Renal cortical epithelial cell (primary cell): ENCODE measurements around the gene DNM2. TPM values are rescaled to one million over a fixed set of nuclear protein-coding genes. Genes with fewer than 3 reads are reported as not detected.
A peak's percentile ranks its signal among the peaks of the same experiment; 100 is the strongest.
"Not testable (repeated sequence)": the region's sequence is repeated elsewhere in the genome, so short reads cannot be mapped to it uniquely, and the experiment has no call there.

Experiments used
- DNase-seq: peaks from one replicate; pipeline ENCODE4 v3.0.0-alpha.2; 2011; ENCODE audit warnings: low read depth
- total RNA-seq: library from RNA; depleted of rRNA; stranded (reverse); fragments of >200 nt; gene quantifications from 2 replicates; pipeline ENCODE4 v1.2.3, GENCODE V29; 2014

The DNM2 gene
- total RNA-seq, 1 donor from 2014 or later, result 347 TPM

- no peak for DNase-seq
These were observed 34.5 kb downstream of the DNM2 start for GRCh38 chr19:10752237-10752912.

DNA sequence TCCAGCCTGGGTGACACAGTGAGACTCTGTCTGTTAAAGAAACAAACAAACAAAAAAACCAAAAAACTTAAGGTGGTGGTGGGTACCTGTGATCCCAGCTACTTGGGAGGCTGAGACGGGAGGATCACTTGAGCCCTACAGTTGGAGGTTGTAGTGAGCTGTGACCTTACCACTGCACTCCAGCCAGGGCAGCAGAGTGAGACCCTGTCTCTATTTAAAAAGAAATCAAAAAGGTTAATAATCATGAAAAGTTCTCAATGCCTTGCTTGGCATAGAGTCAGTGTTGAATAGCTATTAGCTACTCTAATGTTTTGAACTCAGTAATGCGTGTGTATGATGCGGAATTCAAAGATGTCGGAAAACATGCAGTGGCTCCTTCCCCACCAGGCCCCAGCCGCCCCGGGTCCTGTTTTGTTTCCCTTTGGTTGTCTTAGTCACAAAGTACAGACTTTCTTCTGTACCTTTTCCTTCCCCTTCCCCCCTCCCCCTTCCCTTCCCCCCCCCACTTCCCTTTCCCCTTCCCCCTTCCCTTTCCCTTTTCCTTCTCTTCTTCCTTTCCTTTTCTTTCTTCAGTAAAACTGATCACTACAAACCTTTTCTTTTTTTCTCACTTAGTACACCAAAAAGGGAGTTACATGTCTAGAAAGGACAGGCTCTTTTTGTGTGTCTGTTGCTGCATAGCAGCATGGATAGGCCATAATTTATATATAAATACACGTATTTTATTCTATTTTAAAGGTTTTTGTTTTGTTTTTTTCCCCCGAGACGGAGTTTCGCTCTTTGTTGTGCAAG, 35.2 kb downstream of the DNM2 start:
- no peak for DNase-seq

DNA sequence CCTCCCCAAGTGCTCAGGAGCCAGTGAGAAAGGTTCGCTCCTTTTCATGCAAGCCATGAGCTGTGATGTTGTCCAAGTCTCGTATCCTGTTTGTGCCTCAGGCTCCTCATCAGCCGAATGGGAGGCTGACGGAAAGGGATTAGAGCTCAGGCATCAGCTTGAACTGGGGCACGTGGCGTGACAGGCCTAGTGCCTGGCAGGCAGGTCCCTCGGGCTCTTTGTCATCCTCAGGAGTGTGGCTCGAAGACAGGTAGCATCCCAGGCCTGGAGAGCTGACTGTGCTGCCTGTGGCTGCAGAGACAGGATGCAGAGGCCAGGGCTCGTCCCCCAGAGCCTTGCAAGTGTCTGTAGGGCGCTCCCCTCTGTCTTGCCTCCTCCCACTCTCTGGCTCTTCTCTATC, 38.5 kb downstream of the DNM2 start:
- no peak for DNase-seq

- DNase-seq, result no peak
These were observed 38.9 kb downstream of the DNM2 start for GRCh38 chr19:10756791-10757190.

DNA sequence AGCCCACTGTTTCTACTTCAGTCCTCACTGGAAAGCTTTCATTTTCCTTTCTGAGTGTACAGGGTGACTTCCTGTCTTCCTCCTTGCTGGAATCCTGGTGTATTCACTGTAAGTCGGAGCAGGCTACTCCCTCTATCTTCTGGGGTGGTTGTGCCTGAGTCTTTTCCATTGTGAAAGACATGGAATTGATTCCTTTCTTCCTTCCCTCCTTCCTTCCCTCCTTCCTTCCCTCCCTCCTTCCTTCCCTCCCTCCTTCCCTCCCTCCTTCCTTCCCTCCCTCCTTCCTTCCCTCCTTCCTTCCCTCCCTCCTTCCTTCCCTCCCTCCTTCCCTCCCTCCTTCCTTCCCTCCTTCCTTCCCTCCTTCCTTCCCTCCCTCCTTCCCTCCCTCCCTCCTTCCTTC, 40.2 kb downstream of the DNM2 start:
- not testable (repeated sequence) for DNase-seq

DNA sequence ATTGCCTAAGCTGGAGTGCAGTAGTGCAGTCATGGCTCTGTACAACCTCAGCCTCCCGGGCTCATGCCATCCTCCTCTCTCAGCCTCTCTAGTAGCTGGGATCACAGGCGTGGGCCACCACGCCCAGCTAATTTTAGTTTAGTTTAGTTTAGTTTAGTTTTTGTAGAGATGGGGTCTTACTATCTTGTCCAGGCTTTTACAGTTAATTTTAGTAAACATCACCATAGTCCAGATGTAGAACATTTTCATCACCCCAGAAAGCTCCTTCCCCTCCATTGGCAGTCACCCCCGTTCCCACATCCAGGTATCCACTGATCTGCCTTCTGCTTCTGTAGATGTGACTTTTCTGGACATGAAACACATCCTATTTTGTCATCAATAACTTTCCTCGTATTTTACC, 41.1 kb downstream of the DNM2 start:
- no peak for DNase-seq

GRCh38 chr19:10760273-10760944, 42.5 kb downstream of the DNM2 start:
- peak; percentile 79 for DNase-seq

GRCh38 chr19:10761443-10762250, 43.8 kb downstream of the DNM2 start:
- DNase-seq, result no peak

- no peak for DNase-seq
These were observed 44.8 kb downstream of the DNM2 start for GRCh38 chr19:10762656-10763055.

DNA sequence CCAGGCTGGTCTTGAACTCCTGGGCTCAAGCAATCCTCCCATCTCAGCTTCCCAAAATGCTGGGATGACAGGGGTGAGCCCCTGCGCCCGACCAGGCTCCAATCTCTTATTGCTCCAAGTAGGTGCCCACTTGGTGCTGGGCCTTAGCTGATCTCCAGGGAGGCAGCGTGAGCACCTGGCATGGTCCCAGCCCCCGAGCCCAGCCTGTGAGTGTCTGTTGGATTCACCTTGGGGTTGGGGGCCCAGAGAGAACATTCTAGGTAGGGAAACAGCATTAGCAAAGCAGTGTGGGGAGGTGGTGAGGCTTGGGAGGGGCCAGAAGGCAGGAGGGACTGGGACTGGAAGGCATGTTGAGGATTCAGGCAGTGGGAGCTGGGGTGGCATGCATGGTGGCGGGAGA, 45.5 kb downstream of the DNM2 start:
- no peak for DNase-seq

GRCh38 chr19:10763828-10764339, 46.0 kb downstream of the DNM2 start:
- DNase-seq, result no peak

GRCh38 chr19:10764340-10764894, 46.5 kb downstream of the DNM2 start:
- DNase-seq, result peak; percentile 97

DNA sequence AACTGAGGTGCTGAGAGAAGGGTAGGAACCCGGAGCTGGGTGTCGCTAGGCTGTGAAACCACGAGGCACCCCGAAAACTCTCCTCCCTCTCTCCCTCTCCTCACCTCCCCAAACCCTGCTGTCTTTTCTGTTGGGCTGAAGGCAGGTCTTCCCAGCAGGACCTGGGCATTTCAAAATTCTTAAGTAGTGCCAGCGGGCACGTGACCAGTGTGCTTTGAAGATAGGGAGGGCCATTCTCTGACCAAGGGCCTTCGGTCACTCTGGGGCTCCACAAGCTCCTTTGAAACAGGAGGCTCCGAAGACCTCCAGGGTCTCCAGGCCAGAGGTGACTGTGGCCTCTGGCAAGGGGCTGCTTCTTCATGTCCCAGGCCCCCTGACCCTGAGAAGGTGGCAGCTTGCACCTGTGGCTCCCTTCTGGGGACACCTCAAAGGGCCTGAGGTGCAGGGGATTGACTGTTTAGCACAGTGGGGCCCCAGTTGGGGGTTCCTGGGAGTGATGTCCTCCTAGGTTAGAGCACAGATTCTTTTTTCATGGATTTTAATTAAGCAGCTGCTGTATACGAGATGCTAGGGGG, 48.3 kb downstream of the DNM2 start:
- DNase-seq, result no peak

DNA sequence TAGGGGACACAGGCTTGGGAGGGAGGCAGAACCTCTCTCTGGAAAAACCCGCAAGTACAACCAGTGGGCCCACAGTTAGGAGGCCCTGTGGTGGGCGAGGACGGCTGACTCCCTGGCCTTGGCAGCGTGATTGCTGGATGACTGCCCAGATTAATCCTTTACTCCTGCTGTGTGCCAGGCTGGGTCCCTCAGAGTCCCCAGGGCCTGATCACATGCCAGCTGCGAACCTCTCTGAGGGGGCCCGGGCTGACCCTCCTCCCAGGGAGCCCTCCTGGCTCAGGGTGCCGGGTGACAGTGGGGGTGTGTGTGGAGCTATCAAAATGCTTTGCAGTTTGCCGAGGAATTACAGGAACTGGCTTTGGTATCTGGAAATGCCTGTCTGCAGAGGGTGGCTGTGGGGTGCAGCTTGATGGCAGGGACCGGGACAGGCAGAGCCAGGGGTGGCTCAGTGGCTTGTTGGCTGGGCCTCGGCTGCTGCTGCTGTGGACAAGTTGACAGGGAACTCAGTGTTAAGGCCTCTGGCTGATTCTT, 48.9 kb downstream of the DNM2 start:
- peak; percentile 64 for DNase-seq

GRCh38 chr19:10767726-10768125, 49.8 kb downstream of the DNM2 start:
- DNase-seq, result no peak

DNA sequence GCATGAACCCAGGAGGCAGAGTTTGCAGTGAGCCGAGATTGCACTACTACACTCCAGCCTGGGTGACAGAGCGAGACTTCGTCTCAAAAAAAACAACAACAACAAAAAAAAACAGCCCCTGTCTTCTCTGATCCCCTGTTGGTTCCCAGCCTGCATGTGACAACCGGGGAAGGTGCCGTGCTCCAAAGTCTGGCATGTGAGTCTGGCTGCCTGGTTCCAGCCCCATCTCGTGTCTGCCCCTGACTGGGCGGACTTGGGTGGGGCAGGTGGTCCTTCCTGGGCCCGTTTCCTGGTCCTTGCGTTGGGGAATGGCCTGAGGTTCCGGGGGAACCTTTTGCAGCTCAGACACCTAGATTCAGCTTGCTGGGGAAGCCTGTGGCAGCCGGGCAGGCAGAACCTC, 50.5 kb downstream of the DNM2 start:
- DNase-seq, result no peak

GRCh38 chr19:10768936-10769335, 51.1 kb downstream of the DNM2 start:
- DNase-seq, result no peak

DNA sequence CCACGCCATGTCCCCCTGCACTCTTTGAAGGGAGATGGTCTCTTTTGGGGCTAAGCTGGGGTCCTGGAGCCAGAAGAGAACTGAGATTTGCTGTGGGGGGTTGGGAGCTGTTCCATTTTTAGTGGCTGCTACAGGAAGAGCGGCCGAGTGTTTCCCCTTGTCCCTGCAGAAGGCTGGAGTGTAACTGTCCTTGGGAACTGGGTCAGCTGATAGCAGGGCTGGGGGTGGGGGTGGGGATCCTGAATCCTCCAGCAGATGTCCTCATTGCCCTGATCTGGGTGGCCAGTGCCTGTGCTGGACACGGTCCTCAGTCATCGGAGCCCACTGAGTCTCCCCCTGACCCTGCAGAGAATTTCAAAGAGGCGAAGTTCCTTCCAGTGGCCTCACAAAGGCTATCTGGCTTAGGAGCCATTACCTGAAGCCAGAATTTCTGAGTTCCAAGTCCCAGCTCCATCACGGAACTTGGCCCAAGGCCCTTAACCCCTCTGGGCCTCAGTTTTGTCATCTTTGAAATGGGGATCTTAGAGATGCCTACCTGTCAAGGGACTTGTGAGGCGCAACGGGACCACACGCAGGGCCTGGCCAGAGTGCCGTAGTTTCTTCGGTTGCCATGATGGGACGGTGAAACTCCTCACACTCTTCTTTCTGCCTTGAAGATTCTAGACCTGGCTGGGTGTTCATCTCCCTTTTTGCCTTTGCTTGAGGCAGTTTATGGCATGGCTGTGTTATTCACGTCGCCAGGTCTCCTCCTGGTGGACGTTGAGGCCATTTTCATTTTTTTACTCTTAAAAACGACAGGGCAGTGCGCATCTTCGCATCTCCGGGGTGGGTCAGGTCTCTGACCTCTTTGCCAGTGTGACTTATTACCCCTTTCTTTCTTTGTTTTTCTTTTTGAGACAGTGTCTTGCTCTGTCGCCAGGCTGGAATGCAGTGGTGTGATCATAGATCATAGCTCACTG, 51.9 kb downstream of the DNM2 start:
- peak; percentile 51 for DNase-seq

GRCh38 chr19:10773969-10774368, 56.1 kb downstream of the DNM2 start:
- no peak for DNase-seq

GRCh38 chr19:10774893-10775292, 57.0 kb downstream of the DNM2 start:
- no peak for DNase-seq
